Kidney epithelial cell (primary cell): Measurements from ENCODE around the gene STIMATE. TPM values are rescaled to one million over a fixed set of nuclear protein-coding genes. Genes with fewer than 3 reads are reported as not detected.

Source experiments
- DNase-seq: peaks from one replicate; pipeline ENCODE4 v3.0.0-alpha.2; 2010; ENCODE audit warnings: low read depth
- H3K27me3 ChIP-seq: 2 replicates; pipeline ENCODE4 v1.6.0; 2011; ENCODE audit warnings: low read length; ENCODE audit not compliant: control insufficient read depth, insufficient read depth
- H3K36me3 ChIP-seq: 2 replicates; pipeline ENCODE4 v1.5.1; 2011; ENCODE audit warnings: low read length; ENCODE audit not compliant: control insufficient read depth, insufficient read depth
- H3K4me3 ChIP-seq: 2 replicates; pipeline ENCODE4 v1.5.1; 2011; ENCODE audit warnings: low read depth, mild to moderate bottlenecking, control low read depth, low read length
- CTCF ChIP-seq: IDR thresholded peaks from 2 replicates; pipeline ENCODE4 v1.5.1; 2011; ENCODE audit warnings: mild to moderate bottlenecking, moderate library complexity, low read length, control low read depth, inconsistent platforms; ENCODE audit not compliant: insufficient read depth, poor library complexity, severe bottlenecking
- total RNA-seq: library from RNA; depleted of rRNA; stranded (reverse); fragments of >200 nt; gene quantifications from 2 replicates; pipeline ENCODE4 v1.2.3, GENCODE V29; 2015

Gene STIMATE
- total RNA-seq, 1 donor from 2014 or later: 15.2 TPM

GRCh38 chr3:52787672-52788625, 109.4 kb downstream of the STIMATE start:
- Histone ChIP-seq H3K27me3 (peaks cover 6% of the 10 kb centered on the region), H3K4me3 (no peak overlapping the region), H3K36me3 (no peaks in the 10 kb centered on the region)
- TF ChIP-seq CTCF: no peak
- no peak for DNase-seq

DNA sequence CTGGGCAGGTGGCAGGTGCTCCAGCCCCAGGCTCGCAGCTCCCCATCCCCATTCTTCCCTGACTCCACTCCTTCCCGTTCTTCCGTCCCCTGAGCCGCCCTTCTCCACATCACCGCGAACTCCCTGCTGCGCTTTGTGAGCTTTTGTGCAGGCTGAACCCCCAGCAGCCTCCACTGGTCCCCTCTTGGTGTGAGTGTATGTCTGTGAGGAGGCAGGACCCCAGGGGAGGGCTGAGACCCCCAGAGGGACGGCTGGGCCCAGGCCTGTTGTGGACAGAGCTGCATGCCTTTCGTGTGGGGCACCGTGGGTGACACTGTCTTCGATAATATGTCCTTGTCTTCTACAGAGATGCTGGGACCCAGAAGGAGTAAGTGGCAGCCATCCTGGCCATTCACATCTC, 110.1 kb downstream of the STIMATE start:
- TF ChIP-seq CTCF: no peak

More for the DNA sequence above, 110.1 kb downstream of the STIMATE start:
- Histone ChIP-seq H3K36me3 (no peaks in the 10 kb centered on the region), H3K27me3 (peaks cover 7% of the 10 kb centered on the region), H3K4me3 (no peak overlapping the region)
- DNase-seq: no peak

Other genes starting within 250 kb of the STIMATE start
- 74.2 and 89.5 TPM in 2 replicates for gene PBRM1, start 211.6 kb downstream of the STIMATE start, total RNA-seq
- 109 and 135 TPM in 2 replicates for gene GNL3, start 211.5 kb downstream of the STIMATE start, total RNA-seq
- gene GLT8D1, start 191.8 kb downstream of the STIMATE start, total RNA-seq: 40.9 and 45.9 TPM in 2 replicates
- gene SPCS1, start 191.4 kb downstream of the STIMATE start, total RNA-seq: 199 and 237 TPM in 2 replicates
- gene NEK4, start 126.6 kb downstream of the STIMATE start, total RNA-seq: 18.5 and 24.2 TPM in 2 replicates
- not detected in 2 replicates for gene ITIH1, start 119.9 kb downstream of the STIMATE start, total RNA-seq
- not detected in 2 replicates for gene ITIH3, start 102.8 kb downstream of the STIMATE start, total RNA-seq
- 0.13 and 0.41 TPM in 2 replicates for gene ITIH4, start 66.9 kb downstream of the STIMATE start, total RNA-seq
- not detected in 2 replicates for gene MUSTN1, start 62.5 kb downstream of the STIMATE start, total RNA-seq
- 6.1 and 15.6 TPM in 2 replicates for gene SFMBT1, start 148.5 kb upstream of the STIMATE start, total RNA-seq
- 18.6 and 20.3 TPM in 2 replicates for gene RFT1, start 232.9 kb upstream of the STIMATE start, total RNA-seq